Body of pancreas (tissue), 4 donors: ENCODE data around the gene MRGPRX2. TPM values are rescaled to one million over a fixed set of nuclear protein-coding genes. Genes with fewer than 3 reads are reported as not detected.

Source experiments
- ATAC-seq: fragments of 150-250 bp; one replicate; pipeline ENCODE4 v1.9.1; 2016
- DNase-seq, 4 donors: peaks; one replicate each; pipeline ENCODE4 v3.0.0-alpha.2; 2019
- H3K27ac ChIP-seq, 4 donors: fragments of 200-600 bp; sonication (generic); 1 replicate in 3 of 4; 2 replicates in 1 of 4; pipeline versions ENCODE4 v1.5.1 to v1.6.1; 2016 to 2019; ENCODE audit warnings: mild to moderate bottlenecking in 1 of 4, mixed read lengths in 1 of 4, moderate library complexity in 1 of 4
- H3K27me3 ChIP-seq, 2 donors: fragments of 200-600 bp; sonication (generic); one replicate each; pipeline ENCODE4 v1.6.0; 2016; ENCODE audit warnings: mild to moderate bottlenecking in 1 of 2
- H3K36me3 ChIP-seq, 2 donors: fragments of 200-600 bp; sonication (generic); replicated peaks in 1 of 2; 2 replicates each; pipeline ENCODE4 v1.5.1; 2016; ENCODE audit warnings: low read depth in 2 of 2; ENCODE audit not compliant: insufficient read depth in 1 of 2
- H3K4me1 ChIP-seq: fragments of 200-600 bp; sonication (generic); one replicate; pipeline ENCODE4 v1.6.0; 2016
- H3K4me3 ChIP-seq, 2 donors: fragments of 200-600 bp; sonication (generic); 1 replicate in 1 of 2; 2 replicates in 1 of 2; pipeline ENCODE4 v1.5.1; 2016 to 2019
- H3K9me3 ChIP-seq, 3 donors: fragments of 200-600 bp; sonication (generic); 1 replicate in 2 of 3; 2 replicates in 1 of 3; pipeline ENCODE4 v1.5.1; 2016
- POLR2A ChIP-seq, 3 donors: fragments of 450-650 bp; IDR thresholded peaks; one replicate each; pipeline ENCODE4 v1.6.1; 2016; ENCODE audit warnings: antibody characterized with exemption in 3 of 3, mild to moderate bottlenecking in 2 of 3
- WGBS, 2 donors: methylation state at CpG; one replicate each; pipeline ENCODE4 v1.1.5; 2017; 5-methylcytosine and 5-hydroxymethylcytosine counted together
- intact Hi-C: fragments of 100-400 bp; cut with DNase I; formaldehyde crosslinking; loops from one replicate; pipeline ENCODE4 v1.15.1; 2023
- total RNA-seq, 2 donors: library from RNA; depleted of rRNA; stranded (reverse); fragments of >200 nt; gene quantifications; one replicate each; pipeline ENCODE4 v1.1.0, GENCODE V29; 2016
- TF ChIP-seq, protein P1 (sequence below), 7 experiments: fragments of 450-650 bp in 4 of 7; fragments of 200-600 bp in 3 of 7; sonication (generic) in 3 of 7; IDR thresholded peaks; one replicate each; pipeline ENCODE4 v1.5.1; 2016 to 2019; ENCODE audit warnings: antibody characterized with exemption in 7 of 7

MRGPRX2 gene
- total RNA-seq, 2 donors from 2014 or later = not detected

DNA sequence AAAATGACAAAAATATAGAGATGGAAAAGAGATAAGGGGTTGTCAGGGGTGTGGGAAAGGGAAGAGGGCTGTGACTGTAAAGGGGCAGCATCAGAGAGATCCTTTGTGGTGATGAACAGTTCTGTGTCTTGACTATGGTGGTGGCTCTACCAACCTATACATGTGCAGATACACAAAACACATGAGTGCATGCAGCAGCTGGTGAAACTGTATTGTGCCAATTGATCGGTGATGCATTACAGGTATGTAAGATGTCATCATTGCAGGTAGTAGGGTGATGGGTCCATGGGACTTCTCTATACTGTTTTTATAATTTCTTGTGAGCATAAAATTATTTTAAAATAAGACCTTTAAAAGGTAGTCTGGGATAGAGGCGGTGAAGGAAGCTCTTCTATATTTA is 32.3 kb upstream of the MRGPRX2 start:
- 89 to 91% methylated on average over 2 of the region's 2 CpGs for WGBS, 2 donors
- H3K27ac ChIP-seq = no peak overlapping the region
- no peak for DNase-seq
- H3K9me3 ChIP-seq = no peaks in the 10 kb centered on the region
- intact Hi-C loops = no loop called here
- ATAC-seq = no peak
- H3K4me1 ChIP-seq = no peaks in the 10 kb centered on the region
- TF ChIP-seq, protein P1, sequence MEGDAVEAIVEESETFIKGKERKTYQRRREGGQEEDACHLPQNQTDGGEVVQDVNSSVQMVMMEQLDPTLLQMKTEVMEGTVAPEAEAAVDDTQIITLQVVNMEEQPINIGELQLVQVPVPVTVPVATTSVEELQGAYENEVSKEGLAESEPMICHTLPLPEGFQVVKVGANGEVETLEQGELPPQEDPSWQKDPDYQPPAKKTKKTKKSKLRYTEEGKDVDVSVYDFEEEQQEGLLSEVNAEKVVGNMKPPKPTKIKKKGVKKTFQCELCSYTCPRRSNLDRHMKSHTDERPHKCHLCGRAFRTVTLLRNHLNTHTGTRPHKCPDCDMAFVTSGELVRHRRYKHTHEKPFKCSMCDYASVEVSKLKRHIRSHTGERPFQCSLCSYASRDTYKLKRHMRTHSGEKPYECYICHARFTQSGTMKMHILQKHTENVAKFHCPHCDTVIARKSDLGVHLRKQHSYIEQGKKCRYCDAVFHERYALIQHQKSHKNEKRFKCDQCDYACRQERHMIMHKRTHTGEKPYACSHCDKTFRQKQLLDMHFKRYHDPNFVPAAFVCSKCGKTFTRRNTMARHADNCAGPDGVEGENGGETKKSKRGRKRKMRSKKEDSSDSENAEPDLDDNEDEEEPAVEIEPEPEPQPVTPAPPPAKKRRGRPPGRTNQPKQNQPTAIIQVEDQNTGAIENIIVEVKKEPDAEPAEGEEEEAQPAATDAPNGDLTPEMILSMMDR (IDR thresholded peaks at IDR 0.05) = no peak
- no peak for TF ChIP-seq POLR2A (IDR thresholded peaks at IDR 0.05)
- no peaks in the 10 kb centered on the region for H3K27me3 ChIP-seq
- H3K36me3 ChIP-seq = no peaks in the 10 kb centered on the region
- H3K4me3 ChIP-seq = no peak overlapping the region

- H3K9me3 ChIP-seq = no peaks in the 10 kb centered on the region
- 70 to 76% methylated on average over 3 of the region's 3 CpGs for WGBS, 2 donors
Measured at GRCh38 chr11:19092342-19092741, 31.8 kb upstream of the MRGPRX2 start.

GRCh38 chr11:19091366-19091765 is 30.8 kb upstream of the MRGPRX2 start:
- intact Hi-C loops = no loop called here
- no peaks in the 10 kb centered on the region for H3K27me3 ChIP-seq
- no peak overlapping the region for H3K27ac ChIP-seq
- no peaks in the 10 kb centered on the region for H3K36me3 ChIP-seq
- H3K9me3 ChIP-seq = no peaks in the 10 kb centered on the region
- DNase-seq = no peak
- no peak overlapping the region for H3K4me3 ChIP-seq
- no peak for ATAC-seq
- TF ChIP-seq, protein P1 (IDR thresholded peaks at IDR 0.05) = no peak
- no peak for TF ChIP-seq POLR2A (IDR thresholded peaks at IDR 0.05)
- 88 to 91% methylated on average over 1 of the region's 1 CpG for WGBS, 2 donors
- no peaks in the 10 kb centered on the region for H3K4me1 ChIP-seq

More at GRCh38 chr11:19092342-19092741, 31.8 kb upstream of the MRGPRX2 start:
- no peak overlapping the region for H3K27ac ChIP-seq
- no peaks in the 10 kb centered on the region for H3K27me3 ChIP-seq
- TF ChIP-seq, protein P1 (IDR thresholded peaks at IDR 0.05) = no peak
- TF ChIP-seq POLR2A (IDR thresholded peaks at IDR 0.05) = no peak
- H3K36me3 ChIP-seq = no peaks in the 10 kb centered on the region
- no peak overlapping the region for H3K4me3 ChIP-seq
- no peak for DNase-seq
- no peaks in the 10 kb centered on the region for H3K4me1 ChIP-seq
- intact Hi-C loops = no loop called here
- no peak for ATAC-seq

- intact Hi-C loops = no loop called here
- Histone ChIP-seq H3K27me3 (no peaks in the 10 kb centered on the region), H3K27ac (no peak overlapping the region), H3K4me3 (no peak overlapping the region), H3K36me3 (no peaks in the 10 kb centered on the region), H3K9me3 (no peaks in the 10 kb centered on the region), H3K4me1 (no peaks in the 10 kb centered on the region)
- TF ChIP-seq POLR2A (IDR thresholded peaks at IDR 0.05) = no peak
- 95% methylated on average over 5 of the region's 5 CpGs for WGBS, 2 donors
- no peak for DNase-seq
- no peak for ATAC-seq
Measured at GRCh38 chr11:19089421-19089820, 28.9 kb upstream of the MRGPRX2 start.

DNA sequence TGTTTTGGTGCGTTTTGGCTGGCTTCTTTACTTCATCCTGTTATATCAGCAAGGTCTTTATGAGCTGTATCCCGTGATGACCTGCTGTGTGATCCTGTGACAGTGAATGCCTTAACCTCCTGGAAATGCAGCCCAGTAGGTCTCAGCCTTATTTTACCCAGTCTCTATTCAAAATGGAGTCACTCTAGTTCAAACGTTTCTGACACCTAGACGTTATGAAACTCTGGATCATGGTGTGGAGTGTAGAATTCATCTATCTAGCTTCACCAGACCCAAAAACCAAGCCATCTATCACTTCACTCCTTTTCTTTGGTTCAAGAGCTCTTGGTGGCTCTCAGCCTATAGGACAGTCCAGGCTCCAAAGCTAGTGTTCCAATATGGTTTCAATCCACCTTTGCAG is 28.3 kb upstream of the MRGPRX2 start:
- H3K4me3 ChIP-seq = no peak overlapping the region
- WGBS, 2 donors = 70 to 81% methylated on average over 4 of the region's 4 CpGs
- no peaks in the 10 kb centered on the region for H3K36me3 ChIP-seq
- DNase-seq (no peak), ATAC-seq (no peak)
- no peaks in the 10 kb centered on the region for H3K4me1 ChIP-seq
- TF ChIP-seq POLR2A (IDR thresholded peaks at IDR 0.05) = no peak
- TF ChIP-seq, protein P1 (IDR thresholded peaks at IDR 0.05) = no peak
- no peak overlapping the region for H3K27ac ChIP-seq
- intact Hi-C loops = no loop called here
- H3K9me3 ChIP-seq = no peaks in the 10 kb centered on the region
- H3K27me3 ChIP-seq = no peaks in the 10 kb centered on the region
